ENCODE data around the gene OBSCN.

The OBSCN gene

GRCh38 chr1:228198977-228199590, 8.8 kb upstream of the OBSCN start:
- Histone ChIP-seq H4K20me1 (ENCODE audit: insufficient read depth, low read length) (no peaks in the 10 kb centered on the region), H3K27me3 (ENCODE audit: insufficient read depth, low read length) (no peaks in the 10 kb centered on the region), H2AFZ (ENCODE audit: low read length) (no peak overlapping the region), H3K9me2 (ENCODE audit: low read depth, low read length) (no peaks in the 10 kb centered on the region), H3K79me2 (ENCODE audit: insufficient read depth, low read length) (no peaks in the 10 kb centered on the region), H3K4me2 (ENCODE audit: low read length) (no peak overlapping the region), H3K27ac (ENCODE audit: low read depth, low read length, poor library complexity, severe bottlenecking) (no peak overlapping the region), H3K36me3 (ENCODE audit: insufficient read depth, low read length) (no peaks in the 10 kb centered on the region), H3K4me1 (ENCODE audit: insufficient read depth, low read length, severe bottlenecking) (no peaks in the 10 kb centered on the region), H3F3A (ENCODE audit: insufficient read depth, low read length) (no peaks in the 10 kb centered on the region), H3K9ac (ENCODE audit: low read length) (no peak overlapping the region), H3K9me3 (ENCODE audit: low read length) (peaks cover 15% of the 10 kb centered on the region), H3K4me3 (ENCODE audit: low read depth, low read length, poor library complexity, severe bottlenecking) (no peak overlapping the region)
- no peak for TF ChIP-seq EZH2 (IDR thresholded peaks at IDR 0.05; ENCODE audit: borderline replicate concordance, low read length)
- TF ChIP-seq CTCF (IDR thresholded peaks at IDR 0.05; ENCODE audit: low read length): no peak

GRCh38 chr1:228204958-228205357, 2.9 kb upstream of the OBSCN start:
- TF ChIP-seq EZH2 (IDR thresholded peaks at IDR 0.05; ENCODE audit: borderline replicate concordance, low read length) (no peak), CTCF (IDR thresholded peaks at IDR 0.05; ENCODE audit: low read length) (no peak)
- H3K27ac ChIP-seq (ENCODE audit: low read depth, low read length, poor library complexity, severe bottlenecking): no peak overlapping the region
- H3K9ac ChIP-seq (ENCODE audit: low read length): no peak overlapping the region
- no peak overlapping the region for H3K4me2 ChIP-seq (ENCODE audit: low read length)
- peaks cover 3% of the 10 kb centered on the region for H3K9me3 ChIP-seq (ENCODE audit: low read length)
- H4K20me1 ChIP-seq (ENCODE audit: insufficient read depth, low read length): no peaks in the 10 kb centered on the region
- H3F3A ChIP-seq (ENCODE audit: insufficient read depth, low read length): no peaks in the 10 kb centered on the region
- H3K79me2 ChIP-seq (ENCODE audit: insufficient read depth, low read length): no peaks in the 10 kb centered on the region
- H2AFZ ChIP-seq (ENCODE audit: low read length): no peak overlapping the region
- no peak overlapping the region for H3K4me3 ChIP-seq (ENCODE audit: low read depth, low read length, poor library complexity, severe bottlenecking)
- no peaks in the 10 kb centered on the region for H3K9me2 ChIP-seq (ENCODE audit: low read depth, low read length)
- no peaks in the 10 kb centered on the region for H3K4me1 ChIP-seq (ENCODE audit: insufficient read depth, low read length, severe bottlenecking)
- no peaks in the 10 kb centered on the region for H3K27me3 ChIP-seq (ENCODE audit: insufficient read depth, low read length)
- H3K36me3 ChIP-seq (ENCODE audit: insufficient read depth, low read length): no peaks in the 10 kb centered on the region

GRCh38 chr1:228205526-228206436, 2.1 kb upstream of the OBSCN start:
- H3K9me2 ChIP-seq (ENCODE audit: low read depth, low read length): no peaks in the 10 kb centered on the region
- H3K4me2 ChIP-seq (ENCODE audit: low read length): no peak overlapping the region
- H3K9me3 ChIP-seq (ENCODE audit: low read length): no peaks in the 10 kb centered on the region
- H3K36me3 ChIP-seq (ENCODE audit: insufficient read depth, low read length): no peaks in the 10 kb centered on the region
- no peaks in the 10 kb centered on the region for H3K79me2 ChIP-seq (ENCODE audit: insufficient read depth, low read length)
- H3K4me1 ChIP-seq (ENCODE audit: insufficient read depth, low read length, severe bottlenecking): no peaks in the 10 kb centered on the region
- no peaks in the 10 kb centered on the region for H3K27me3 ChIP-seq (ENCODE audit: insufficient read depth, low read length)
- no peaks in the 10 kb centered on the region for H3F3A ChIP-seq (ENCODE audit: insufficient read depth, low read length)
- no peak overlapping the region for H3K9ac ChIP-seq (ENCODE audit: low read length)
- TF ChIP-seq EZH2 (IDR thresholded peaks at IDR 0.05; ENCODE audit: borderline replicate concordance, low read length): no peak
- no peak for TF ChIP-seq CTCF (IDR thresholded peaks at IDR 0.05; ENCODE audit: low read length)
- no peak overlapping the region for H3K4me3 ChIP-seq (ENCODE audit: low read depth, low read length, poor library complexity, severe bottlenecking)
- no peak overlapping the region for H2AFZ ChIP-seq (ENCODE audit: low read length)
- H4K20me1 ChIP-seq (ENCODE audit: insufficient read depth, low read length): no peaks in the 10 kb centered on the region
- H3K27ac ChIP-seq (ENCODE audit: low read depth, low read length, poor library complexity, severe bottlenecking): no peak overlapping the region
